NCI-H446 (cell line): ENCODE data around the gene ZDHHC7.

Source experiments
- DNase-seq, 2 experiments: peaks; one replicate each; lab custom pipeline; 2025; lab: John Stamatoyannopoulos, UW

Gene ZDHHC7

GRCh38 chr16:85018529-85019236, 7.3 kb upstream of the ZDHHC7 start:
- DNase-seq: no peak

GRCh38 chr16:85017633-85018032, 6.3 kb upstream of the ZDHHC7 start:
- no peak for DNase-seq

- DNase-seq: no peak
Observed at GRCh38 chr16:85017151-85017550, 5.8 kb upstream of the ZDHHC7 start.

GRCh38 chr16:85015481-85016187, 4.3 kb upstream of the ZDHHC7 start:
- no peak for DNase-seq

GRCh38 chr16:85014311-85014710, 3.0 kb upstream of the ZDHHC7 start:
- no peak for DNase-seq

GRCh38 chr16:85011846-85012284, 530 bp upstream of the ZDHHC7 start:
- no peak for DNase-seq

GRCh38 chr16:85010446-85010930, 847 bp downstream of the ZDHHC7 start:
- DNase-seq: no peak

- DNase-seq: no peak
Observed at GRCh38 chr16:85008271-85008670, 3.1 kb downstream of the ZDHHC7 start.

- no peak for DNase-seq
Observed at GRCh38 chr16:85007496-85008214, 3.7 kb downstream of the ZDHHC7 start.

- DNase-seq: no peak
Observed at GRCh38 chr16:85006639-85007038, 4.7 kb downstream of the ZDHHC7 start.

GRCh38 chr16:85005285-85006069, 5.9 kb downstream of the ZDHHC7 start:
- DNase-seq: no peak

GRCh38 chr16:85004587-85005205, 6.6 kb downstream of the ZDHHC7 start:
- no peak for DNase-seq

GRCh38 chr16:85003725-85004586, 7.4 kb downstream of the ZDHHC7 start:
- no peak for DNase-seq

GRCh38 chr16:85003076-85003475, 8.3 kb downstream of the ZDHHC7 start:
- no peak for DNase-seq

GRCh38 chr16:85002608-85003007, 8.7 kb downstream of the ZDHHC7 start:
- DNase-seq: no peak

- no peak for DNase-seq
Observed at GRCh38 chr16:85002099-85002541, 9.2 kb downstream of the ZDHHC7 start.

- DNase-seq: no peak
Observed at GRCh38 chr16:84999857-85000480, 11.4 kb downstream of the ZDHHC7 start.

GRCh38 chr16:84999200-84999599, 12.1 kb downstream of the ZDHHC7 start:
- DNase-seq: no peak

- no peak for DNase-seq
Observed at GRCh38 chr16:84996365-84996764, 15.0 kb downstream of the ZDHHC7 start.

GRCh38 chr16:84995663-84996062, 15.7 kb downstream of the ZDHHC7 start:
- DNase-seq: no peak
